Testis (tissue), 2 donors: ENCODE data around the gene ADAMTS18.

ENCODE experiments used
- CTCF ChIP-seq, 3 experiments: fragments of 450-650 bp in 2 of 3; fragments of 200-600 bp in 1 of 3; sonication (generic) in 1 of 3; IDR thresholded peaks; one replicate each; pipeline ENCODE4 v1.5.1; 2016 to 2019; ENCODE audit warnings: antibody characterized with exemption in 3 of 3, mild to moderate bottlenecking in 2 of 3, moderate library complexity in 1 of 3
- POLR2A ChIP-seq: fragments of 450-650 bp; IDR thresholded peaks from one replicate; pipeline ENCODE4 v1.6.1; 2017; ENCODE audit warnings: antibody characterized with exemption, mild to moderate bottlenecking, moderate library complexity

GRCh38 chr16:77374384-77374783 lies 60.5 kb downstream of the ADAMTS18 start:
- no peak for TF ChIP-seq CTCF (IDR thresholded peaks at IDR 0.05)
- no peak for TF ChIP-seq POLR2A
